ELR (cell line): ENCODE data around the gene ATP1A3.
"Not testable (repeated sequence)": the region's sequence is repeated elsewhere in the genome, so short reads cannot be mapped to it uniquely, and the experiment has no call there.

Experiments used
- DNase-seq: peaks from one replicate; pipeline ENCODE4 v3.0.0-alpha.2; 2015; ENCODE audit warnings: low read depth

Gene ATP1A3

GRCh38 chr19:42010245-42011126 lies 16.5 kb upstream of the ATP1A3 start:
- DNase-seq: no peak

DNA sequence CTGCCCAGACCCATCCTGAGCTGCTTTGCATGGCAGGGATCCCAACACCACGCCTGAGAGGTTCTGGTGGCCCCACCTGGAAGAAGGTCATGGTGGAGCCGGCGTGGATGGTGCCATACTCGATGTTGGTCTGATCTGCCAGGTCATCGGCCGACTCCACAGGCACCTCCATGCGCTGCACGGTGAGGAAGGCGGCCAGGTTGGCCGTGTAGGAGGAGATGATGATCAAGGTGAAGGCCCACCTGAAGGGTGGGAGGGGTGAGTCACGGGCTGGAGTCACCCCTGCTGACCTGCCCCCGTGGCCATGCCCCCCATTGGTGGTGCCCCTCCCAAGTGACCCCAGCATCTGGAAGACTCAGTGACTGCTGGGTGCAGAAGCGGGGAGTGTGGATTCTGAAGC lies 12.5 kb upstream of the ATP1A3 start:
- no peak for DNase-seq

- DNase-seq: no peak
These were observed 11.5 kb upstream of the ATP1A3 start for GRCh38 chr19:42005504-42005903.

DNA sequence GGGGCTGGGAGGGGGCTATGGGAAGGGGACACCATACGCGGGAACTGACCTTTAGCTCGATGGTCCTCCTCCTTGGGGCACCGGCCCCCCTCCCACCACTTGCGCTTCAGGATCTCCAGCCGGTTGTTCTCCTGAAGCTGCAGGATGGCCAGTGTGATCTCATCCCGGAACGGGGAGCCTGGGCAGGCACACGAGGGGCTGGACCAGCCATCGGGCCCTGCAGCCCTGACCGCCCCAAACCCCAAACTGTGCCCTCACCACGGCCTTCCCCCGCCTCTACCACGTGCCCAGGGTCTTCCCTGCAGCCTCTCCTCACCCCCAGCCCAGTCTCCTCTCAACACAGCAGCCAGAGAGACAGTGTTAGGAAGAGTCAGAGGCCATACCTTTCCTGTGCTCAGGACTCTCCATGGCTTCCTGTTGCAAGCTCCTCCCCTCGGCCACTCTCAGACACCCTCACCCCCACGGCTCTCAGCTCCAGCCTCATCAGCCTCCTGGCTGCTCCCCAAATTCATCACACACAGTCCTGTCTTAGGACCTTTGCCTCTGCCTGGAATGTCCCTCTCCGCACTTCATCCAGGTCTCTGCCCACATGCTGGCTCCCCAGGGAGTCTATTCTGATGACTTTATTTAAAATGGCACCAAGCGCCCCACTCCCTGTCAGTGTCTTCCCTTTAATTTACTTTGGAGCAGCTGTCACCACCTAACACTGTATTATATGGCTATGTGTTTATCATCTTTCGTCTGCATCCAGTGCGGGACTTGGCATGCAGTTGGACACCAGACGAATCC lies 9.7 kb upstream of the ATP1A3 start:
- DNase-seq: no peak

DNA sequence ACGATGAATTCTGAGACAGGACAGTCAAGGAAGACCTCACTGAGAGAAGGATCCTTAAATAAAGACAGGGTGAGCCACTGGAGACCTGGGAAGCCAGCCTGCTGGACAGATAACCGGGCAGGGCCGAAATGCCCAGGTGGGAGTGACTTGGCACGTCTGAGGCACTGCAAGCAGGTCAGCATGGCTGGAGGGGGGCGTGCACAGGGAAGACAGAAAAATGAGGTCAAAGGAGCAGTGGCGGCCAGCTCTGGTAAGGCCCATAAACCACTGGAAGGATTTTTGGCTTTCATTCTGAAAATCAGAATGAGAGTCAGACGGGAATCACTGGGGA lies 5.8 kb upstream of the ATP1A3 start:
- DNase-seq: no peak

GRCh38 chr19:41999071-41999877 lies 5.2 kb upstream of the ATP1A3 start:
- DNase-seq: no peak

DNA sequence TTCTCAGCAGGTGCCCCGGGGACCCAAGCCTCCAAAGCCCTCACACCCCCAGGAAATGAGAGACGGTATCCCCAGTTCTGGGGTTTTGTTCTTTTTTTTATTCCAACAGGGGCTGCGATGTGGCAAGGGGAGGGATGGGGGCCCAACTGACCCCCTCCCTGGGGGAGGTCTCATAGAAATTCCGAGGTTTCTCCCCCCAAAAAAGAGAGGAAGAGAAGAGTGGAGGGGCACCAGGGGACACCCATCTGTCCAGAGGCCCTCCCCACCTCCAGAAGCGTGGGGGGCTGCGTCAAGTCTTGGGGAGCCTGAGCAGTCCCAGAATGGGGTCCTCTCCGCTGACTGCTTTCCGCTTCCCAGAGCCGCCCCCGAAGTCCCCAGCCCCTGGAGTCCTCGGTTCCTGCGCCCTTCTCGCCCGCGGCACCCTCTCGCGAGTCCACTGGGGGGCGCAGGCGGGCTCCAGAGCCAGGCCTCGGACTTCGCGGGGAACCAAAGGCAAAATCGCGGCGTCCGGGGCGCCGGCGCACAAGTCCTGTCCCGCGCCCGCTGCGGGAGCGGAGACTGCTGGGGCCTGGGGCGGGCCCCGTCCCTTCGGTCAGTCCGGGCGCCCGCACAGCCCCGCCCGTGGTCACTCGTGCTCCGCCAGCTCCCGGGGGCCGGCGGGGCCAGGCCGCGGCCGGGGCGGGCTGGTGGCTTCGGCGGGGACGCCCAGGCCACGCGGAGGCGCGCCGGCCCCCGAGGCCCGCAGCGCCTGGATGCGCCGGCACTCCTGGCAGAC lies 4.4 kb upstream of the ATP1A3 start:
- peak; percentile 55 for DNase-seq

DNA sequence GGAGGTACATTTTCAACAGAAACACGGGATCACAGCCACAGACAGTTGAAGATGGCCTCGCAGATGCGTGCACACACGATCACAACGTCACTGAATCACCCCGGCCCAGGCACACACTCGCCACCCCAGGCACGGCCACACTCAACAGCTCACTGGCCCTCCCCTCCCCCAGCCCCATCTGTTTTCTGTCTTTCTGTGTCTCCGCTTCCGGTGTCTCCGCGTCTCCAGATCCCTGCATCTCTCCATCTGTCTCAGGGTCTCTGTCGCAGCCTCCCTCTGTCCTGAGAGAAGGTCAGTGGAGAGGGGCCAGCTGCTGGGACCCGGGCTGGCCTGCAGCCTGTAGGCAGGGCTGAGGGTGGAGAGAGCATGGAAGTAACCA lies 3.8 kb upstream of the ATP1A3 start:
- no peak for DNase-seq

DNA sequence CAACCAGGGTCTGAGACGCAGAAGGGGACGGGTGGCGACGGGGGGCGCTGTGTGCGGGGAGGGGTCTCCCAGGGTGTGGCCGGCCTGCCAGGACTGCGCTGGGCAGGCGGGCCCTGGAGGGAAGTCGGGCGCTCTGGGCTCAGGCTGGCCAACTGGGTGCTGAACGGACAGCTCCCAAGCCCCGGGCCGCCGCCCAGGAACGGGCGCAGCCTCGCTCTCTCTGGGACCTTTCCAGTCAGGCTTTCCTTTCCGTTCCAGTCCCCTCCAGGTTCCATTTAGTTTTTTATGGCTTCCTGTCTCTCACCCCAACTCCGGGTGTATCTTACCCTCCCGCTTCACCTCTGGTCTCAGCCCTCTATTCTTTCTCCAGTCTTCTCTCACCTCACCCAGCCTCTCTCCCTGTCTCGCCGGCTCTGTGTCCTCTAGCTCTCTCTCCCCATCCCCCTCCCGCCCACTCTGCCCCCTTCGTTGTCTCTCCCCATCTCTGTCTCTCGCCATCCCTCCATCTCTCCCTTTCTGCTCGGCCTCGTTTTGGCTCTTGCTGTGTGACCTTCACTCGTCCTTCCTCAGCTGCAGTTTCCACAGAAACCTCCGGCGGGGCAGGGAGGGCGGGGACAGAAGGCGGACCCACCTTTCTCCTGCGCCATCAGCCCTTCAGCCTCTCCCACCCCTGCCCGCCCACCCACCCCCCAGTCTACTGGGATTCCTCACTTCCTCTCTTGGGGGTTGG lies 3.3 kb upstream of the ATP1A3 start:
- peak; percentile 37 for DNase-seq

GRCh38 chr19:41995959-41996797 lies 2.1 kb upstream of the ATP1A3 start:
- DNase-seq: peak; percentile 30

- no peak for DNase-seq
These were observed 1.2 kb upstream of the ATP1A3 start for GRCh38 chr19:41994994-41995958.

DNA sequence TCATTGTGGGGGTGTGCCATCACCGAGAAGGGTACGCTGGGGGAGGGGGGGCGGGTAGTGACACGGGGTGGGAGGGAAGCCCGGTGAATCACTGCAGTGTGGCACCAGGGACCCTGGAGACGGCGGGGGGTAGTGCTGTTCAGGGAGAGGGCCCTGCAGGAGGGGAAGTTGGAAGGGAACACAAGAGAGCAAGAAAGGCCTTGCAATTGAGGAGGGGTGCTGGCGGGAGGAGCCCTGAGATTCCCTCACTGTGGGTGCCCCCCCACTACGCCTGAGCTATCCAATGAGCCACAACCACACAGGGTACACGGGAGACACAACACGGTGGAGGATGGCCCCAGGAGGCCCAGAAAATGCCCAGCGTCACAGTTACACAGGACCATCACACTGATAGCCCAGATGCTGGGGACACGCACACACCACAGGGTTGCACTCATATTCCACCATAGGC lies 516 bp upstream of the ATP1A3 start:
- no peak for DNase-seq

GRCh38 chr19:41991925-41992569 lies 2.0 kb downstream of the ATP1A3 start:
- not testable (repeated sequence) for DNase-seq

GRCh38 chr19:41991025-41991424 lies 3.0 kb downstream of the ATP1A3 start:
- no peak for DNase-seq

DNA sequence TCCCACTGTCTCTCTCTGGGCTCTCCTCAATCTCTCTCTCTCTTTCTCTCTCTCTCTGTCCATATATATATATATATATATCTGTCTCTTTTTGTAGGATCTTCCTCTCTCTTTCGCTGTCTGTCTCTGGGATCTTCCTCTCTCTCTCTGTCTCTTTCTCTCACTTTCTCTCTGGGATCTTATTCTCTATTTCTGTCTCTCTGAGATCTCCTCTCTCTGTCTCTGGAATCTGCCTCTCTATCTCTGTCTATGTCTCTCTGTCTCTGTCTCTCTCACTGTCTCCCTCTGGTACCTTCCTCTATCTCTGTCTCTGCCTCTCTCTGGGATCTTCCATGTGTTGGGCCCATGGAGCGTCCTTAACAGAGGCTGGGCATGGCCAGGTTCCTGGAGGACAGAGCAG lies 3.4 kb downstream of the ATP1A3 start:
- DNase-seq: no peak

- DNase-seq: no peak
These were observed 4.0 kb downstream of the ATP1A3 start for GRCh38 chr19:41990028-41990427.

- no peak for DNase-seq
These were observed 5.1 kb downstream of the ATP1A3 start for GRCh38 chr19:41988947-41989346.

DNA sequence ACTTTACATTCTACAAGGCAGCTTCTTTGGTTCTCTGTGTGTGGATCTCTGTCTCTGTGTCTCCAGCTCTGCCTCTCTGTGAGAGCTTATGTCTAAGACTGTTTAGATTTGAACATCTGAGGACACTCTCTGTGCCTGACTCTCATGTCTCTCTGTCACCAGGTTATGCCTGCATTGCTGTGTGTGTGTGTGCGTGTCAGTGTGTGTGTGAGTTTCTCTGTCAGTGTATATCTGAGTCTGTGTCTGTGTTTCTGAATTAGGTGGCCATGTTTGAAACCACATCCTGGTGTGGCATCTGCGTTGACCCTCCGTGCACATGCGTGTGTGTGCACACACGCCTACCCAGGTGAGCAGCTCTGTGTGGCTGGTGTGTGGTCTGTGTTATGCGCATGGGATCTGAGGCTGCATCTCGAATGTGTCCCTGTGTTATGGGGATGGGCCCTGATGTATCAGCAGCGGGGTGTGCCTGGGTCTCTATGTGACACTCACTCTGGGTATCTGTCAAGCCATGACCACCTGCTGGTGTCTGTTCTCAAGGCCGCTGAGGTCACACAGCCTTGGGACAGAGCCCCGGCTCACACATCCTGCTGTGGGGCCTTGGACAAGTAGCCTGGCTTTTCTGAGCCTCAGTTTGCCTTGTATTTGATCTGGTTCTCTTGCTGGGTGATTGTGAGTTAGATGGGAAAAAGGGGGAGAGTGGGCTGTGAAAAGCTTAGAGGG lies 6.7 kb downstream of the ATP1A3 start:
- DNase-seq: no peak
